Transverse colon (tissue), 3 donors: Measurements from ENCODE around the gene DUSP14.

ENCODE experiments used
- EP300 ChIP-seq: sonication (generic); formaldehyde crosslinking; IDR thresholded peaks from one replicate; pipeline ENCODE4 v1.6.1; 2017; ENCODE audit warnings: antibody characterized with exemption, low read depth
- POLR2A ChIP-seq: fragments of 450-650 bp; IDR thresholded peaks from one replicate; pipeline ENCODE4 v1.6.1; 2016; ENCODE audit warnings: antibody characterized with exemption, mild to moderate bottlenecking, moderate library complexity
- TF ChIP-seq, protein P1 (sequence below), 5 experiments: fragments of 200-600 bp in 3 of 5; fragments of 450-650 bp in 2 of 5; sonication (generic) in 3 of 5; IDR thresholded peaks; 1 replicate in 2 of 5; 2 replicates in 3 of 5; pipeline ENCODE4 v1.5.1; 2016 to 2017; ENCODE audit warnings: antibody characterized with exemption in 5 of 5, inconsistent platforms in 3 of 5, mild to moderate bottlenecking in 2 of 5, moderate library complexity in 1 of 5

- TF ChIP-seq POLR2A (no peak), EP300 (no peak)
- TF ChIP-seq, protein P1, sequence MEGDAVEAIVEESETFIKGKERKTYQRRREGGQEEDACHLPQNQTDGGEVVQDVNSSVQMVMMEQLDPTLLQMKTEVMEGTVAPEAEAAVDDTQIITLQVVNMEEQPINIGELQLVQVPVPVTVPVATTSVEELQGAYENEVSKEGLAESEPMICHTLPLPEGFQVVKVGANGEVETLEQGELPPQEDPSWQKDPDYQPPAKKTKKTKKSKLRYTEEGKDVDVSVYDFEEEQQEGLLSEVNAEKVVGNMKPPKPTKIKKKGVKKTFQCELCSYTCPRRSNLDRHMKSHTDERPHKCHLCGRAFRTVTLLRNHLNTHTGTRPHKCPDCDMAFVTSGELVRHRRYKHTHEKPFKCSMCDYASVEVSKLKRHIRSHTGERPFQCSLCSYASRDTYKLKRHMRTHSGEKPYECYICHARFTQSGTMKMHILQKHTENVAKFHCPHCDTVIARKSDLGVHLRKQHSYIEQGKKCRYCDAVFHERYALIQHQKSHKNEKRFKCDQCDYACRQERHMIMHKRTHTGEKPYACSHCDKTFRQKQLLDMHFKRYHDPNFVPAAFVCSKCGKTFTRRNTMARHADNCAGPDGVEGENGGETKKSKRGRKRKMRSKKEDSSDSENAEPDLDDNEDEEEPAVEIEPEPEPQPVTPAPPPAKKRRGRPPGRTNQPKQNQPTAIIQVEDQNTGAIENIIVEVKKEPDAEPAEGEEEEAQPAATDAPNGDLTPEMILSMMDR (IDR thresholded peaks at IDR 0.05) = no peak
Observed at GRCh38 chr17:37462492-37462891, 27.2 kb upstream of the DUSP14 start.
